Stimulated activated CD4-positive, alpha-beta T cell treated with anti-CD3 and anti-CD28 coated beads, Interleukin-4, amount 100 ng/mL, for 24 hours (primary cell): Measurements from ENCODE around the gene CYP2A7.
A peak's percentile ranks its signal among the peaks of the same experiment; 100 is the strongest.
"Not testable (repeated sequence)": the region's sequence is repeated elsewhere in the genome, so short reads cannot be mapped to it uniquely, and the experiment has no call there.

ENCODE experiments used
- DNase-seq: peaks from one replicate; pipeline ENCODE4 v3.0.0-alpha.2; 2020

CYP2A7 gene

GRCh38 chr19:40896843-40897789, 15.1 kb upstream of the CYP2A7 start:
- not testable (repeated sequence) for DNase-seq

DNA sequence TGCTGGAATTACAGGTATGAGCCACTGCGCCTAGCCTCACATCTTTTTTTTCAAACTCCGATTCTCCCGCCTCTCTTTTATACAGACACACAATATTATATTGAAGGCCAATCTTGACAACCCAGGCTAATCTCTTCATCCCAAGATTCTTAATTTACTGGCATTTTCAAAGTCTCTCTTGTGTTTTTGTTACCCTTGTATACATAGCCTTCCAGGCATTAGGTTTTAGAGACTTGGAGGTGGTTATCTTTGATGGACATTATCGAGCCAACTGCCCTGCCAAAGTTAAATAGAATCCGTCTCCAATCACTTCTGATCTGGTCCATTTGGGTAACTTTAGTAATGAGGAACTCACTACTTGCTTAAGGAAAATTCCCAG, 14.4 kb upstream of the CYP2A7 start:
- no peak for DNase-seq

- no peak for DNase-seq
Observed at GRCh38 chr19:40893112-40893511, 11.1 kb upstream of the CYP2A7 start.

GRCh38 chr19:40889366-40889765, 7.3 kb upstream of the CYP2A7 start:
- DNase-seq = no peak

DNA sequence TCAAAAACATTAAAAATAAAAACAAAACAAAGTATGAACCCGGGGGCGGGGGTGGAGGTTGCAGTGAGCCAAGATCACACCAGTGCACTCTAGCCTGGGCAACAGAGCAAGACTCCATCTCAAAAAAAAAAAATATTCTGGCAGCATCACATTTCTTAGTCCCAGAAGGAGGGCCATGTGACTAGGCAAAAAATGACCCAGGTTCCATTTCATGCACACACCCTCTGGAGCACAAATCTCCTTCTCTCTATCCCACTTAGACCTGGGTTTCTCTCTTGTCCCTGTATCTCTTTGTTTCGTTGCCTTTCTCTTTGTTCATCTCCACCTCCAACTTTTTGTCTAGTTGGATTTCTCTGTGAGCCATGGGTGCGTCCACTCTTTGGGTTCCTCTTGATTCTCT, 6.2 kb upstream of the CYP2A7 start:
- DNase-seq = no peak

DNA sequence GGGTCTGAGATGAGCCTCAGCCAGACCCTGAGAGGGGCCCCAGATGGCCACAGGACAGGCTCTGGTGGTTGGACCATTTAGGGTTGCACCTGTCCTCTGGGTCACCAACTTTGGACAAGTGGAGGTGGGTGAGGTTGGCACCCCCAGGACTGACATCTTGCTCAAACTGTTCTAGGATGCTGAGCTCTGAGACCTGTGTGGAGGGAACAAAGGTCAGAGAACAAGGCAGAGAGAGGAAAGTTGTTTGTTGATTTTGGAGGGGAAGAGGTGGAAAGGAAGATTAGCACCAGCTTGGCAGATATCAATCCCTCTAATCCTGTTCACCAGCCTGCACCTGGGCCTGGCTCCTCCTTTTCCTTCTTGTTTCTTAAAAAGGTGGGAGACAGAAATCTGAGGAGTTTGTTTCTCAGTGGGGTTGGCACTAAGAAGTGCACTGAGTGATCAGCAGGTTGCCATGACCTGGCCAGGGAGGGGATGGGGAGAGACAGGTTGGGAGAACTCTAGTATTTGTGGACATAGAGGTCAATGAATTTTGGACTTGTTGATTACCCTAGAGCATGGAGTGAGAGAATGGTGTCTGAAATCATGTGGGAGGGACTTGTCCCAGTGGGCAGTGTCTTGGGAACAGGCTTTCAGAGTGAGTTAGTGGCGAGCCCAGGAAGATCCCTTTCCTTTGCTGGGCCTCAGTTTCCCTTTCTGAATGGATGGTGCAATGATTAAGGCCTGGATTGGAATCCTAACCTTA, 2.3 kb upstream of the CYP2A7 start:
- not testable (repeated sequence) for DNase-seq

DNA sequence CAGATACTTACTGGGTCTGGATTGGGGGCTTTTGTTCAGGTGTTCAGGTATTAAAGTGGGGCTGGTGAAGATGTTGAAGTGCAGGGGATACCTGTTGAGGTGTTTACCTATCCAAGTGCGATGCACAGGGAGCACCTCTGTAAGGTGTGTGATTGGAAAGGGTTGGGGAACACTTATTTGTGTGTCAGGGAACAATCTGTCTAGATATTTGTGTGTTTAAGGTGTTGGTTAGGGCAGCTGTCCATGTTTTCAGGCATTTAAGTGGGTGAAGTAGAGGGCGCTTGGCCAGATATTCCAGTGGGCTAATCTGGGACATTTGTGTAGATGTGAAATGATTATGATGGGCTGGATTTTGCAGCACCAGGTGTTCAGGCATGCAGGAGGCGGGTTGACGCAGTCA, 2.7 kb downstream of the CYP2A7 start:
- not testable (repeated sequence) for DNase-seq

- peak; percentile 90 for DNase-seq
Observed at GRCh38 chr19:40875526-40875951, 6.5 kb downstream of the CYP2A7 start.

- not testable (repeated sequence) for DNase-seq
Observed at GRCh38 chr19:40874874-40875273, 7.2 kb downstream of the CYP2A7 start.

DNA sequence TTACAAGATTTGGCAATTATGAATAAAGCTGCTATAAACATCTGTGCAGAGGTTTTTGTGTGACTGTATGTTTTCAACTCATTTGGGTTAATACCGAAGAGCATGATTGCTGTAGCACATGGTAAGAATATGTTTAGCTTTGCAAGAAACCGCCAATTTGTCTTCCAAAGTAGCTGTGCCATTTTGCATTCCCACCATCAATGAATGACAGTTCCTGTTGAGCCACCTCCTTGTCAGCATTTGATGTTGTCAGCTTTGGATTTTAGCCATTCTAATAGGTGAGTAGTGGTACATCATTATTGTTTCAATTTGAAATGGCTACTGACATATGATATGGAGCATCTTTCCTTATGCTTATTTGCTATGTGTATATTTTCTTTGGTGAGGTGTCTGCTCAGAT, 8.2 kb downstream of the CYP2A7 start:
- DNase-seq = not testable (repeated sequence)

GRCh38 chr19:40872209-40872608, 9.8 kb downstream of the CYP2A7 start:
- no peak for DNase-seq

DNA sequence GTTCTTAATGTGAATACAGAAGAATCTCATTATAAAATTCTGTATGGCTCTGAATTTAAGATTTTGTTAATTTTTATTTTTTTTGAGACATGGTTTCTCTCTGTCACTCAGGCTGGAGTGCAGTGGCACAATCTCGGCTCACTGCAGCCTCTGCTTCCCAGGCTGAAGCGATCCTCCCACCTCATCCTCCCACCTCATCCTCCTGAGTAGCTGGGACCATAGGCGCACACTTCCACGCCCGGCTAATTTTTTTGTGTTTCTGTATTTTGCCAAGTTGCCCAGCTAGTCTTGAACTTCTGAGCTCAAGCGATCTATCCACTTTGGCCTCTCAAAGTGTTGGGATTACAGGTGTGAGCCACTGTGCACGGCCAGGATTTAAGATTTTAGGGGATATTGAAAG, 14.3 kb downstream of the CYP2A7 start:
- no peak for DNase-seq

- not testable (repeated sequence) for DNase-seq
Observed at GRCh38 chr19:40864739-40865496, 17.1 kb downstream of the CYP2A7 start.

DNA sequence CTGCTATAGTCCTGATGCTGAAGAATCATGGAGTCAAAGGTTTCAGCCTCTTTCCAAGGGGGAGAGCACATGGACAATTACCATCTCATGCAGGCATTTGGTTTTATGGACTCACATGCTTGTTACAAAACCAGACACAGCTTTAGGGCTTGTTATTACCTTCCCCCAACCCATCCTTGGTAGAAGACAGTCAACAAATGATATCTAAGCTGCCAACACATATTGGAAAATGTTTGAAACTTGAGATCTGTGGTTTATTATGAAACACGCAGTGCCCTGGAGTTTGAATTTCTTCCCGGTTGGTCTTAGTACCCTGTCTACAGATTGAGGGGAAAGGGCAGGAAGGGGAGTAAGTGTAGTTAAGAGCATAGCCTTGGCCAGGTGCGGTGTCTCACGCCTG, 19.2 kb downstream of the CYP2A7 start:
- DNase-seq = no peak

GRCh38 chr19:40862333-40862732, 19.7 kb downstream of the CYP2A7 start:
- no peak for DNase-seq

- no peak for DNase-seq
Observed at GRCh38 chr19:40858109-40858508, 23.9 kb downstream of the CYP2A7 start.

DNA sequence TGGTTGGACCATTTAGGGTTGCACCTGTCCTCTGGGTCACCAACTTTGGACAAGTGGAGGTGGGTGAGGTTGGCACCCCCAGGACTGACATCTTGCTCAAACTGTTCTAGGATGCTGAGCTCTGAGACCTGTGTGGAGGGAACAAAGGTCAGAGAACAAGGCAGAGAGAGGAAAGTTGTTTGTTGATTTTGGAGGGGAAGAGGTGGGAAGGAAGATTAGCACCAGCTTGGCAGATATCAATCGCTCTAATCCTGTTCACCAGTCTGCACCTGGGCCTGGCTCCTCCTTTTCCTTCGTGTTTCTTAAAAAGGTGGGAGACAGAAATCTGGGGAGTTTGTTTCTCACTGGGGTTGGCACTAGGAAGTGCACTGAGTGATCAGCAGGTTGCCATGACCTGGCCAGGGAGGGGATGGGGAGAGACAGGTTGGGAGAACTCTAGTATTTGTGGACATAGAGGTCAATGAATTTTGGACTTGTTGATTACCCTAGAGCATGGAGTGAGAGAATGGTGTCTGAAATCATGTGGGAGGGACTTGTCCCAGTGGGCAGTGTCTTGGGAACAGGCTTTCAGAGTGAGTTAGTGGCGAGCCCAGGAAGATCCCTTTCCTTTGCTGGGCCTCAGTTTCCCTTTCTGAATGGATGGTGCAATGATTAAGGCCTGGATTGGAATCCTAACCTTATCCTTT, 29.4 kb downstream of the CYP2A7 start:
- not testable (repeated sequence) for DNase-seq

DNA sequence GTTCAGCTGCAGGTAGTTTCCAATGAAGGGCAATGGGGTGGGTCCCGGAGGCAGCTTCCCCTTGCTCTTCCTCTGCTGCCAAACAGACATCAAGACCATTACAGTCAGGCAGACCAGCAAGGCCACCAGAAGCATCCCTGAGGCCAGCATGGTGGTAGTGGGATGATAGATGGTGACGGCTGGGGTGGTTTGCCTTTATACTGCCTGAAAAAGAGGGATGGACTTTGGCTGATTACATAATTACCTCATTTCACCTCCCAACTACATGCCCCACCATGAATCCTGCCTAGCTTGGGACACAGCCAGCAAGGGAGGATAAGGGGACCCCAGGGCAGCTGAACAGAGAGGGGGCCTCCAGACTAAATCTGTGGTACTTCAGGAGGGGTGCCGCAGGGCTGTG, 31.8 kb downstream of the CYP2A7 start, which contains the start of gene CYP2A6:
TSS of gene CYP2A6 (minus strand) at position 171 of the 400 bp plus-strand sequence. CDS start at position 150, 21 bp downstream.
- not testable (repeated sequence) for DNase-seq

GRCh38 chr19:40846722-40847121, 35.3 kb downstream of the CYP2A7 start:
- not testable (repeated sequence) for DNase-seq

- DNase-seq = peak; percentile 59
Observed at GRCh38 chr19:40843653-40844052, 38.4 kb downstream of the CYP2A7 start.

- DNase-seq = not testable (repeated sequence)
Observed at GRCh38 chr19:40842997-40843652, 38.9 kb downstream of the CYP2A7 start.

GRCh38 chr19:40842012-40842411, 40.0 kb downstream of the CYP2A7 start:
- not testable (repeated sequence) for DNase-seq
